ENCODE results near the gene KRTAP4-9. TPM values are rescaled to one million over a fixed set of nuclear protein-coding genes. Genes with fewer than 3 reads are reported as not detected.
"Not testable (repeated sequence)": the region's sequence is repeated elsewhere in the genome, so short reads cannot be mapped to it uniquely, and the experiment has no call there.

Gene KRTAP4-9
- total RNA-seq, 4 donors from 2014 or later: 10.1 to 58.8 (median 13.1) TPM; not detected in 1

GRCh38 chr17:41121742-41122141 lies 16.6 kb downstream of the KRTAP4-9 start:
- no peaks in the 10 kb centered on the region for H3K4me1 ChIP-seq
- peaks cover 5% of the 10 kb centered on the region for H3K27me3 ChIP-seq
- no peak for DNase-seq (ENCODE audit: low spot score in 2 of 2)
- H3K36me3 ChIP-seq: no peaks in the 10 kb centered on the region
- H3K9me3 ChIP-seq: no peaks in the 10 kb centered on the region
- no peak overlapping the region for H3K27ac ChIP-seq
- WGBS: 88% methylated on average over 2 of the region's 2 CpGs
- no peak overlapping the region for H3K4me3 ChIP-seq
- TF ChIP-seq POLR2A (IDR thresholded peaks at IDR 0.05) (no peak), CTCF (IDR thresholded peaks at IDR 0.05) (no peak), POLR2AphosphoS5 (IDR thresholded peaks at IDR 0.05) (no peak), EP300 (IDR thresholded peaks at IDR 0.05) (no peak)

DNA sequence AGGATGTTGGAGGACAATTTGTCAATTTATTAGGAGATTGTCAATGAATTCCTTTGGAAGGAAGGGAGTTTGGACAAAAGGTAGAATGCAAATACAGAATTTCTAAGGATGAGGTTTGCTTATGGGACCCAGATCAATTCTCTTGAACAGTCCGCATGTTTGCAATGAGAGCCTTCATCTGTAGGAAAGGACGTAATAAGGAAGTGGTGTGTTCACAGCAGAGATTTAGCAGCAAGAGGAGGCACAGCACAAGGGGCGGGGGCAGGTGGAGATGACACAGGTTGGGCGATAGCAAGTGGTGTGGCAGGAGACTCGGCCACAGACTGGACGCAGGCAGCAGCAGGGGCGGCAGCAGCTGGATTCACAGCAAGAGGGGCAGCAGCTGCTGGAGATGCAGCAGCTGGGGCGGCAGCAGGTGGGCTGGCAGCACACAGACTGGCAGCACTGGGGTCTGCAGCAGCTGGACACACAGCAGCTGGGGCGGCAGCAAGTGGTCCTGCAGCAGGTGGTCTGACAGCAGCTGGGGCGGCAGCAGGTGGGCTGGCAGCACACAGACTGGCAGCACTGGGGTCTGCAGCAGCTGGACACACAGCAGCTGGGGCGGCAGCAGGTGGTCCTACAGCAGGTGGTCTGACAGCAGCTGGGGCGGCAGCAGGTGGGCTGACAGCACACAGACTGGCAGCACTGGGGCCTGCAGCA lies 18.3 kb downstream of the KRTAP4-9 start:
- 86% methylated on average over 10 of the region's 12 CpGs for WGBS
- not testable (repeated sequence) for H3K4me3 ChIP-seq; H3K4me1 ChIP-seq; H3K27ac ChIP-seq; DNase-seq (ENCODE audit: low spot score in 2 of 2); H3K9me3 ChIP-seq; H3K36me3 ChIP-seq; H3K27me3 ChIP-seq

GRCh38 chr17:41123991-41124371 lies 18.8 kb downstream of the KRTAP4-9 start, which contains the start of gene KRTAP4-12:
TSS of gene KRTAP4-12 (minus strand) at chr17:41124182. CDS start at chr17:41124122, 60 bp downstream.
- not testable (repeated sequence) for H3K36me3 ChIP-seq; H3K4me1 ChIP-seq; DNase-seq (ENCODE audit: low spot score in 2 of 2); H3K9me3 ChIP-seq; H3K27me3 ChIP-seq; H3K27ac ChIP-seq; H3K4me3 ChIP-seq
- 100% methylated on average over 1 of the region's 3 CpGs for WGBS

GRCh38 chr17:41125064-41125463 lies 19.9 kb downstream of the KRTAP4-9 start:
- no peak for TF ChIP-seq EP300 (IDR thresholded peaks at IDR 0.05)
- no peak for TF ChIP-seq CTCF (IDR thresholded peaks at IDR 0.05)
- TF ChIP-seq POLR2AphosphoS5 (IDR thresholded peaks at IDR 0.05): no peak
- no peak for TF ChIP-seq POLR2A (IDR thresholded peaks at IDR 0.05)
- WGBS: 98% methylated on average over 2 of the region's 2 CpGs
- no peak overlapping the region for H3K4me3 ChIP-seq

GRCh38 chr17:41126412-41126811 lies 21.2 kb downstream of the KRTAP4-9 start:
- TF ChIP-seq CTCF (IDR thresholded peaks at IDR 0.05) (no peak), POLR2AphosphoS5 (IDR thresholded peaks at IDR 0.05) (no peak), POLR2A (IDR thresholded peaks at IDR 0.05) (no peak)
- 87% methylated on average over 3 of the region's 3 CpGs for WGBS
- no peaks in the 10 kb centered on the region for H3K4me1 ChIP-seq

More at GRCh38 chr17:41125064-41125463, 19.9 kb downstream of the KRTAP4-9 start:
- Histone ChIP-seq H3K4me1 (no peaks in the 10 kb centered on the region), H3K27me3 (no peaks in the 10 kb centered on the region), H3K27ac (no peak overlapping the region), H3K36me3 (no peaks in the 10 kb centered on the region), H3K9me3 (no peaks in the 10 kb centered on the region)
- DNase-seq (ENCODE audit: low spot score in 2 of 2): no peak

GRCh38 chr17:41127371-41127770 lies 22.2 kb downstream of the KRTAP4-9 start:
- H3K4me3 ChIP-seq: no peak overlapping the region
- 34% methylated on average over 1 of the region's 1 CpG for WGBS
- H3K36me3 ChIP-seq: no peaks in the 10 kb centered on the region
- H3K27me3 ChIP-seq: no peaks in the 10 kb centered on the region
- H3K9me3 ChIP-seq: no peaks in the 10 kb centered on the region
- H3K27ac ChIP-seq: no peak overlapping the region
- no peak for DNase-seq (ENCODE audit: low spot score in 2 of 2)
- TF ChIP-seq CTCF (IDR thresholded peaks at IDR 0.05): no peak
- TF ChIP-seq POLR2A (IDR thresholded peaks at IDR 0.05): no peak
- no peak for TF ChIP-seq EP300 (IDR thresholded peaks at IDR 0.05)
- no peak for TF ChIP-seq POLR2AphosphoS5 (IDR thresholded peaks at IDR 0.05)
- no peaks in the 10 kb centered on the region for H3K4me1 ChIP-seq

More at GRCh38 chr17:41126412-41126811, 21.2 kb downstream of the KRTAP4-9 start:
- H3K9me3 ChIP-seq: no peaks in the 10 kb centered on the region
- DNase-seq (ENCODE audit: low spot score in 2 of 2): no peak
- H3K36me3 ChIP-seq: no peaks in the 10 kb centered on the region
- no peak overlapping the region for H3K27ac ChIP-seq
- no peak overlapping the region for H3K4me3 ChIP-seq
- no peaks in the 10 kb centered on the region for H3K27me3 ChIP-seq

All from suprapubic skin (tissue), 4 donors.